ENCODE data around the gene MLF1.

MLF1 gene

DNA sequence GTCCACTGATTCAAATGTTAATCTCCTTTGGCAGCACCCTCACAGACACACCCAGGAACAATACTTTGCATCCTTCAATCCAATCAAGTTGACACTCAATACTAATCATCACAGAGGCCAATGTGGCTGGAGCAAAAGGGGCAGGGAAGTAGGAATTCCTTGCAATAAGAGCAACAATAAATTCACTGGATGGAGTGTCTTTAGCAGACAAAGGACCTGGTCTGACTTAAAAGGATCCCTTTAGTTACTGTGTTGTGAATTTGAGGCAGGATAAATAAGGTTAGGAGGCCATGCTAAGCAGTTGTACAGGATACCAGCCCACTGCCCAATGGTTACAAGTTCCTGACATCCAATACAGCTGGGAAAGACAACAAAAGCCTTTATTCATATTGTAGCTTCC, 61.0 kb downstream of the MLF1 start:
- H3K18ac ChIP-seq (ENCODE audit: low read depth in 1 of 2, low read length in 2 of 2): no peak overlapping the region
- DNase-seq: no peak
- H3K4me1 ChIP-seq (ENCODE audit: control insufficient read depth, insufficient read depth, low read depth, low read length): no peaks in the 10 kb centered on the region
- H4K91ac ChIP-seq (ENCODE audit: low read length): no peak overlapping the region
- H3K79me1 ChIP-seq (replicated peaks; ENCODE audit: low read length, poor library complexity, severe bottlenecking): no peaks in the 10 kb centered on the region
- no peak overlapping the region for H2BK15ac ChIP-seq (ENCODE audit: low read depth, poor library complexity, severe bottlenecking)
- no peaks in the 10 kb centered on the region for H3K9me3 ChIP-seq (ENCODE audit: control insufficient read depth, low read length)
- no peak overlapping the region for H3K23ac ChIP-seq (ENCODE audit: low read length in 2 of 2)
- no peak overlapping the region for H4K8ac ChIP-seq (ENCODE audit: low read length)
- H2BK5ac ChIP-seq (ENCODE audit: low read depth, low read length, poor library complexity, severe bottlenecking): no peak overlapping the region
- no peak overlapping the region for H2BK120ac ChIP-seq (ENCODE audit: low read depth, low read length)
- no peak overlapping the region for H3K4me3 ChIP-seq (ENCODE audit: insufficient read depth in 1 of 2, low read depth in 1 of 2, low read length in 2 of 2)
- no peak overlapping the region for H3K14ac ChIP-seq (ENCODE audit: low read length in 2 of 2)
- H2AK5ac ChIP-seq (ENCODE audit: low read length, severe bottlenecking): no peak overlapping the region
- H3K27ac ChIP-seq (ENCODE audit: low read length, poor library complexity, severe bottlenecking): no peak overlapping the region
- no peak overlapping the region for H3K9ac ChIP-seq (ENCODE audit: low read length)
- H3K4ac ChIP-seq (ENCODE audit: low read depth in 1 of 2, low read length in 2 of 2): no peak overlapping the region
- H3K4me2 ChIP-seq (ENCODE audit: low read length, poor library complexity, severe bottlenecking): no peak overlapping the region
- no peak overlapping the region for H2AFZ ChIP-seq (ENCODE audit: low read depth, low read length)
- H3K27me3 ChIP-seq (ENCODE audit: control insufficient read depth in 1 of 2, insufficient read depth in 1 of 2, low read length in 2 of 2): no peaks in the 10 kb centered on the region
- no peak overlapping the region for H2BK12ac ChIP-seq (ENCODE audit: low read length in 2 of 2)
- no peaks in the 10 kb centered on the region for H3K36me3 ChIP-seq (ENCODE audit: control insufficient read depth in 1 of 2, insufficient read depth in 2 of 2, low read depth in 1 of 2, low read length in 2 of 2)

DNA sequence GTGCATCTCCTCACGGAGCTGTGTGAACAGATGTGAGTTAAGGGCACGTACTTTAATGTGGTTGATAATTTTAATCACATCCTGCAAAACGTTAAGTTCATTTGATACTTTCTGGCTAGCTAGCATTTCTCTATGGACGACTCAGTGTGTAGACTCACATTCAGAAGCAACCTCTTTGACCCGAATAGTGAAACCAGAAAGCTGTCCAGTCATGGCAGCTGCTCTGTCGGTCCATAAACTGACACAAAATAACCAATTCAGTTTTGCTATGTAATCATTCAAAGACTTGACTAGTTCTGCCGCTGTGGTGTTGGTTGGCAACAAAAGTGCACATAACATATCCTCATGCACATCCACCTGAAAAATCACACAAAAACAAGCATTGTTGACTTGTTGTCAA, 69.7 kb downstream of the MLF1 start:
- H2BK12ac ChIP-seq (ENCODE audit: low read length in 2 of 2): no peak overlapping the region
- H3K9me3 ChIP-seq (ENCODE audit: control insufficient read depth, low read length): no peaks in the 10 kb centered on the region
- no peaks in the 10 kb centered on the region for H3K4me1 ChIP-seq (ENCODE audit: control insufficient read depth, insufficient read depth, low read depth, low read length)
- H3K18ac ChIP-seq (ENCODE audit: low read depth in 1 of 2, low read length in 2 of 2): no peak overlapping the region
- H4K91ac ChIP-seq (ENCODE audit: low read length): no peak overlapping the region
- H3K36me3 ChIP-seq (ENCODE audit: control insufficient read depth in 1 of 2, insufficient read depth in 2 of 2, low read depth in 1 of 2, low read length in 2 of 2): no peaks in the 10 kb centered on the region
- no peak overlapping the region for H2AFZ ChIP-seq (ENCODE audit: low read depth, low read length)
- no peaks in the 10 kb centered on the region for H3K79me1 ChIP-seq (replicated peaks; ENCODE audit: low read length, poor library complexity, severe bottlenecking)
- H3K9ac ChIP-seq (ENCODE audit: low read length): no peak overlapping the region
- no peak for DNase-seq
- H4K8ac ChIP-seq (ENCODE audit: low read length): no peak overlapping the region
- H3K4me2 ChIP-seq (ENCODE audit: low read length, poor library complexity, severe bottlenecking): no peak overlapping the region
- no peak overlapping the region for H2BK120ac ChIP-seq (ENCODE audit: low read depth, low read length)
- H3K27ac ChIP-seq (ENCODE audit: low read length, poor library complexity, severe bottlenecking): no peak overlapping the region
- H3K14ac ChIP-seq (ENCODE audit: low read length in 2 of 2): no peak overlapping the region
- no peak overlapping the region for H3K4me3 ChIP-seq (ENCODE audit: insufficient read depth in 1 of 2, low read depth in 1 of 2, low read length in 2 of 2)
- H3K27me3 ChIP-seq (ENCODE audit: control insufficient read depth in 1 of 2, insufficient read depth in 1 of 2, low read length in 2 of 2): no peaks in the 10 kb centered on the region
- H2BK5ac ChIP-seq (ENCODE audit: low read depth, low read length, poor library complexity, severe bottlenecking): no peak overlapping the region
- no peak overlapping the region for H2AK5ac ChIP-seq (ENCODE audit: low read length, severe bottlenecking)
- no peak overlapping the region for H3K4ac ChIP-seq (ENCODE audit: low read depth in 1 of 2, low read length in 2 of 2)
- no peak overlapping the region for H3K23ac ChIP-seq (ENCODE audit: low read length in 2 of 2)
- WGBS: 88% methylated on average over 7 of the region's 7 CpGs
- no peak overlapping the region for H2BK15ac ChIP-seq (ENCODE audit: low read depth, poor library complexity, severe bottlenecking)

DNA sequence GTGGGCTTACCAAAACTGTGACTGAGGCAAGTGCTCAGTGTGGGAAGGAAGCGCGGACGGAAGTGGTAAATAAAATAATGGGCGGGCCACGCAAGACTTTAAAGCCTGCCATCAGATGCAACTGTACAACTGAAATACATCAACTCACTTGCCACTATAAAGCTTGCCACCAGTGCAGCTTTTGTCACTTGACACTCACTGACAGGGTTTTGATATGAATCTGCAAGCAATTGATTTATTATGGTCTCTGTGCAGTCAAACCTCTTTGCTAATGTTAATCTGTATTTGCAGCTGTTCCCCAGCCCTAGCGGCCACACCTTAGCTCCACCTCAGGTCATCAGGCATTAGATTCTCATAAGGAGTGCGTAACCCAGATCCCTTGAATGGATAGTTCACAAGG, 71.0 kb downstream of the MLF1 start:
- Histone ChIP-seq H3K4me3 (ENCODE audit: insufficient read depth in 1 of 2, low read depth in 1 of 2, low read length in 2 of 2) (no peak overlapping the region), H4K8ac (ENCODE audit: low read length) (no peak overlapping the region), H3K79me1 (replicated peaks; ENCODE audit: low read length, poor library complexity, severe bottlenecking) (peaks cover 3% of the 10 kb centered on the region), H4K91ac (ENCODE audit: low read length) (no peak overlapping the region), H3K4me1 (ENCODE audit: control insufficient read depth, insufficient read depth, low read depth, low read length) (no peaks in the 10 kb centered on the region), H2AFZ (ENCODE audit: low read depth, low read length) (no peak overlapping the region), H3K27ac (ENCODE audit: low read length, poor library complexity, severe bottlenecking) (no peak overlapping the region), H3K23ac (ENCODE audit: low read length in 2 of 2) (no peak overlapping the region), H2BK120ac (ENCODE audit: low read depth, low read length) (no peak overlapping the region), H2BK15ac (ENCODE audit: low read depth, poor library complexity, severe bottlenecking) (no peak overlapping the region), H3K9me3 (ENCODE audit: control insufficient read depth, low read length) (no peaks in the 10 kb centered on the region), H2BK5ac (ENCODE audit: low read depth, low read length, poor library complexity, severe bottlenecking) (no peak overlapping the region), H3K27me3 (ENCODE audit: control insufficient read depth in 1 of 2, insufficient read depth in 1 of 2, low read length in 2 of 2) (no peaks in the 10 kb centered on the region), H3K4ac (ENCODE audit: low read depth in 1 of 2, low read length in 2 of 2) (no peak overlapping the region), H3K9ac (ENCODE audit: low read length) (no peak overlapping the region), H3K14ac (ENCODE audit: low read length in 2 of 2) (no peak overlapping the region), H3K18ac (ENCODE audit: low read depth in 1 of 2, low read length in 2 of 2) (no peak overlapping the region), H2BK12ac (ENCODE audit: low read length in 2 of 2) (no peak overlapping the region), H3K36me3 (ENCODE audit: control insufficient read depth in 1 of 2, insufficient read depth in 2 of 2, low read depth in 1 of 2, low read length in 2 of 2) (peaks cover 0 to 13% of the 10 kb centered on the region in 2 experiments), H3K4me2 (ENCODE audit: low read length, poor library complexity, severe bottlenecking) (no peak overlapping the region), H2AK5ac (ENCODE audit: low read length, severe bottlenecking) (no peak overlapping the region)
- no peak for DNase-seq
- WGBS: 97% methylated on average over 7 of the region's 7 CpGs

- Histone ChIP-seq H3K27ac (ENCODE audit: low read length, poor library complexity, severe bottlenecking) (no peak overlapping the region), H2BK120ac (ENCODE audit: low read depth, low read length) (no peak overlapping the region), H2AK5ac (ENCODE audit: low read length, severe bottlenecking) (no peak overlapping the region), H2BK5ac (ENCODE audit: low read depth, low read length, poor library complexity, severe bottlenecking) (no peak overlapping the region), H3K79me1 (replicated peaks; ENCODE audit: low read length, poor library complexity, severe bottlenecking) (peaks cover 3% of the 10 kb centered on the region), H3K27me3 (ENCODE audit: control insufficient read depth in 1 of 2, insufficient read depth in 1 of 2, low read length in 2 of 2) (no peaks in the 10 kb centered on the region), H3K9ac (ENCODE audit: low read length) (no peak overlapping the region), H3K23ac (ENCODE audit: low read length in 2 of 2) (no peak overlapping the region), H3K4ac (ENCODE audit: low read depth in 1 of 2, low read length in 2 of 2) (no peak overlapping the region), H3K4me1 (ENCODE audit: control insufficient read depth, insufficient read depth, low read depth, low read length) (no peaks in the 10 kb centered on the region), H3K18ac (ENCODE audit: low read depth in 1 of 2, low read length in 2 of 2) (no peak overlapping the region), H2BK12ac (ENCODE audit: low read length in 2 of 2) (no peak overlapping the region), H3K36me3 (ENCODE audit: control insufficient read depth in 1 of 2, insufficient read depth in 2 of 2, low read depth in 1 of 2, low read length in 2 of 2) (peaks cover 0 to 20% of the 10 kb centered on the region in 2 experiments), H3K14ac (ENCODE audit: low read length in 2 of 2) (no peak overlapping the region), H2AFZ (ENCODE audit: low read depth, low read length) (no peak overlapping the region), H3K9me3 (ENCODE audit: control insufficient read depth, low read length) (no peaks in the 10 kb centered on the region), H4K8ac (ENCODE audit: low read length) (no peak overlapping the region), H3K4me2 (ENCODE audit: low read length, poor library complexity, severe bottlenecking) (no peak overlapping the region), H2BK15ac (ENCODE audit: low read depth, poor library complexity, severe bottlenecking) (no peak overlapping the region), H3K4me3 (ENCODE audit: insufficient read depth in 1 of 2, low read depth in 1 of 2, low read length in 2 of 2) (no peak overlapping the region), H4K91ac (ENCODE audit: low read length) (no peak overlapping the region)
- DNase-seq: no peak
- WGBS: 89% methylated on average over 6 of the region's 6 CpGs
These were observed 71.6 kb downstream of the MLF1 start for GRCh38 chr3:158642474-158643210.
